Esophagus squamous epithelium (tissue), 4 donors: ENCODE measurements around the gene MGAT4C.

Experiments used
- CTCF ChIP-seq, 6 experiments: fragments of 450-650 bp in 4 of 6; fragments of 200-600 bp in 2 of 6; sonication (generic) in 2 of 6; IDR thresholded peaks; one replicate each; pipeline ENCODE4 v1.5.1; 2016 to 2019; ENCODE audit warnings: antibody characterized with exemption in 6 of 6, mild to moderate bottlenecking in 4 of 6, moderate library complexity in 4 of 6
- POLR2A ChIP-seq, 4 donors: fragments of 450-650 bp; IDR thresholded peaks; one replicate each; pipeline ENCODE4 v1.6.1; 2017; ENCODE audit warnings: antibody characterized with exemption in 4 of 4, mild to moderate bottlenecking in 4 of 4, moderate library complexity in 3 of 4

DNA sequence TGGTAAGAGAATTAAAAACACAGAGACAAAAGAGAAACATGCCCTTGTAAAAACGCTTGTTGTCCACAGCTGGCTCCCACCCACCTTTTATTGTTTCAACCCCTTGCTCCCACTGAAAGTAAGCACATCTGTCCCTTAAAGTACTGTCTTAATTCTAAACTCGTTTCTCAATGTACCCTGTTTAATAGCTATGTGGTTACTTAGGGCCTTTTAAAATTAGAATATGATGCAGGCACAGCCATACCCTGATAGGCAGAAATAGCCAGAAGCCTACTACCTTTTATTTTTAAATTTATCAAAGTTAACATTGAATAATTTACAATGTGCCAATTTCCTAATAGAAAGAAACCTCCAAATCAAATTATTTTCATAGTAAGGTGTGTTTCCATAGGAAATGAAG is 4.0 kb upstream of the MGAT4C start:
- no peak for TF ChIP-seq CTCF (IDR thresholded peaks at IDR 0.05)
- TF ChIP-seq POLR2A (IDR thresholded peaks at IDR 0.05) = no peak
